Muscle layer of duodenum (tissue), 2 donors: Measurements from ENCODE around the gene RPS6KA2.

Experiments
- H3K27ac ChIP-seq: one replicate; pipeline ENCODE4 v1.7.0; 2013; ENCODE audit warnings: mild to moderate bottlenecking, low read length
- H3K27me3 ChIP-seq: one replicate; pipeline ENCODE4 v1.7.0; 2013; ENCODE audit warnings: low read depth, mild to moderate bottlenecking, control low read depth, low read length
- H3K36me3 ChIP-seq, 2 donors: one replicate each; pipeline ENCODE4 v1.7.0; 2013; ENCODE audit warnings: low read length in 2 of 2, control low read depth in 1 of 2, mild to moderate bottlenecking in 1 of 2; ENCODE audit not compliant: insufficient read depth in 2 of 2, control insufficient read depth in 1 of 2
- H3K4me1 ChIP-seq, 2 donors: one replicate each; pipeline ENCODE4 v1.7.0; 2013; ENCODE audit warnings: low read length in 2 of 2, mild to moderate bottlenecking in 2 of 2, control low read depth in 1 of 2, moderate library complexity in 1 of 2; ENCODE audit not compliant: insufficient read depth in 2 of 2, control insufficient read depth in 1 of 2
- H3K4me3 ChIP-seq, 2 donors: one replicate each; pipeline ENCODE4 v1.7.0; 2013; ENCODE audit warnings: low read length in 2 of 2, low read depth in 1 of 2, mild to moderate bottlenecking in 1 of 2
- H3K9me3 ChIP-seq, 2 donors: one replicate each; pipeline ENCODE4 v1.7.0; 2013; ENCODE audit warnings: low read length in 2 of 2, control low read depth in 1 of 2, mild to moderate bottlenecking in 1 of 2; ENCODE audit not compliant: control insufficient read depth in 1 of 2
- donor health status: healthy.

RPS6KA2 gene

DNA sequence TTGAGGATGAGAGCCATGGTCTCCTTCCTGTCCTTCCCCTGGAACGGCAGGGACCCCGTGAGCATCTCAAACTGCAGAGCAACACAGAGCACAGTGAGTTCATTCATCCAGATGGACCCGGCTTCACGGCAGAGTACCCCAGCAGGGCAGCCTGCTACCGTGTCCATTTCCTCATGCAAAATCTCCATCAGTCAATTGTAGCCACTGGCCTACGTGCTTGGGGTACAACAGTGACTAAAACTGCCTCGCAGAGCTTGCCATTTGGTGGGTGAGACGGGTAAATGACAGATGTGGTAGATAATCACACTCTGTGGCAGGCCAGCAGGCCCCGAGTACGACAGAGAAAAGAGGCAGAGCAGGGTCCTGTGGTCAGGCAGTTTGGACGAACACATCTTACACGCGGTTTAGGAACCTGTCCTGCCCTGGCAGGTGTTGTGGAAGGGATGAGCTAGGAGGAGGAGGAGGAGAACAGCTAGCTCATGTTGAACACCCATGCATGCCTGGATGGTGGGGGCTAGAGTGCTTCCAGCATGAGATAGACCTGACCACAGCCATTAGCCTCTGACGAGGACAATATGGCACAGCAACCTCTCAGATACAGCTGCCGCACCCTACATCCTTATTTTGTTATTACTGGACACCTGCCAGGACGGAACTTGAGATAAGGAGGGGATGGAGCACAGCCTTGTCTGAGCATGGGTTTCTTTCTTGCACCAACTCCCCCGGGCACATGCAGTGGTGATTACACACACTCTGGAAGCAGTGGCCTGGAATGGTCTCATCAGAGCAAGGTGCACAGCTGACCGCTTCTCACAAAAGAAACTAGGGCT, 136.2 kb downstream of the RPS6KA2 start:
- Histone ChIP-seq H3K4me1 (no peaks in the 10 kb centered on the region), H3K4me3 (no peak overlapping the region), H3K27me3 (no peaks in the 10 kb centered on the region), H3K27ac (no peak overlapping the region), H3K36me3 (peaks cover 8 to 29% of the 10 kb centered on the region in 2 donors), H3K9me3 (no peaks in the 10 kb centered on the region)

DNA sequence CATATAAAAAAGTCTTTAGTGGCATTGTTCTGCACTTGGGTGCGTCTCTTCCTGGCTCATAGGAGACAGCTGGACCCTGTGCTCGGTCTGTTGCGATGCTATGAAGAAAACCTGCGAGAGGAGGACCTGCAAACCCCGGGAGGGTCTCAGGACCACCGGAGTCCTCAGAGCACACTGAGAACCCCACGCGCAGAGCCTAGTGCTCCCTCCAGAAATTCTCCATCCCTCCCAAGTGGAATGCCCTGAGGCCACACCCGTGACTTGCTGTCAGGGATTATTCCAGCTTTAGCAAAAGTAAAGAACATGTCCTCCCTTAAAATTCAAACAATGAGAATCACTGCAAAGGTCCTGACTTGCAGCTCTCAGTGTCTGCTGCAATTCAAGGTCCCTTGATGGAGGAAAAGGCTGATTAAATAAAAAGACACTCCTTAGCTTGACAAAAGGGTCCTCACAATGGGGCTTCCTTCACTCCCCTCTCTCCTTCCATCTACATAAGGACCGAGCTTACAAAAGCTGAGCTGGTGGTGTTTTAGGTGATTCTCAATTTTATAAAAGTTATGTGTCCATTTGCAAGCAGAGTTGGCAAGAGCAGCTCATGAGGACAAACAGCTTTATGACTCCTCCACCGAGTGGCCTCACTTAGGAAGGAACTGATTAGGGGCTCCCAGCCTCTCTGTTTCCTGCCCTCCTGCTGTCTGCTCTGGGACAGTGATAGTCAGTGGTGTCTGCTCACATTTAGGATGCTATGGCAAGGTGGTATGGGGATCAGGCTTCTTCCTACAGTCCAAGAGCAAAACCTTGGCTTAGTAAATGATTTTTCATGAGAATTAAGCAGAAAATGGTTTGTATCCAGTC, 137.5 kb downstream of the RPS6KA2 start:
- no peak overlapping the region for H3K27ac ChIP-seq
- H3K4me3 ChIP-seq, result no peak overlapping the region
- H3K9me3 ChIP-seq, result no peaks in the 10 kb centered on the region
- H3K4me1 ChIP-seq, result no peaks in the 10 kb centered on the region
- no peaks in the 10 kb centered on the region for H3K27me3 ChIP-seq
- peaks cover 8 to 32% of the 10 kb centered on the region in 2 donors for H3K36me3 ChIP-seq

DNA sequence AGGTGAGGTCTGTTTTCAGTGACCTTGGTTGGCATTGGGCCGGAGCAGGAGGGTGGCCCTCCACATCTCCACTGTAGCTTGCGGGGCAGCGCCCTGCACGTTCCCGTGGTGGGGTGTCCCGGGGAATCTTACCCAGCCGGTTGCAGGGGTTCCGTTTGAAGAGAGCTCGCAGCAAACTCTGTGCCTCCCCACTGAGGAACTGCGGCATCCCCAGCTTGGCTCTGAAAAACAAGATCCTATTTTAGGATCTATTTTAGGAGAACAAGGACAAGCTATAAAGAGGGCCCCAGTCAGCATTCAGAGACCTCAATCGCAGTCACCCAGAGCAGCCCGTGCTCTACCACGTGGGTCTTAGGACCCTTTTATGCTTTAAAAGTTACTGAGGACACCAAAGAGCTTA, 138.3 kb downstream of the RPS6KA2 start:
- Histone ChIP-seq H3K36me3 (peaks cover 0 to 32% of the 10 kb centered on the region in 2 donors), H3K4me3 (peak overlapping the region in 1 of 2 donors; percentile 19), H3K4me1 (no peaks in the 10 kb centered on the region), H3K9me3 (no peaks in the 10 kb centered on the region), H3K27ac (peak overlapping the region; percentile 62), H3K27me3 (no peaks in the 10 kb centered on the region)

DNA sequence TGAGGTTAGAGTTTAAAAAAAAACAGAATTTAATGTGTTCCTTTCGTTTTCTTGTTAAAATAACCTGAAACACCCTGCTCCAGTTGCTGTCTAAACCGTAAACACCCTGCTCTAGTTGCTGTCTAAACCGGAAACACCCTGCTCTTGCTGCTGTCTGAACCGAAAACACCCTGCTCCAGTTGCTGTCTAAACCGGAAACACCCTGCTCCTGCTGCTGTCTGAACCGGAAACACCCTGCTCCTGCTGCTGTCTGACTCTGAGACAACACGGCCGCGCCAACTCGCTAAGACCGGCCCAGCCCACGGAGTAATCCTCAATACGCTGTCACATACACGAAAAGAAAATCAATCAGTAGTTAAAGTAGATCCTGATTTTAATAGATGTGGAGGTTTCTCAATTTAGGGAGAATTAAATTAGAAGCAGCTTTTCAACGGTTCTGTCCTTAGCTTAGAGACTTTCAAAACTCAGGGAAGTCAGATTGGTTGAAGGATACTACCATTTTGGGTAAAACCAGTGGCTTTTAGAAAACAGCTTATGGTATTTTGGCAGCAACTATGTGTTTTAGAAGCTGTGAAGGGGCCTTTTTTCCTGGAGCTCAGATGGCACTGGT, 138.9 kb downstream of the RPS6KA2 start:
- H3K27ac ChIP-seq, result peak overlapping the region; percentile 62
- H3K9me3 ChIP-seq, result no peaks in the 10 kb centered on the region
- peaks cover 0 to 27% of the 10 kb centered on the region in 2 donors for H3K36me3 ChIP-seq
- H3K4me3 ChIP-seq, result peak overlapping the region in 1 of 2 donors; percentile 19
- H3K4me1 ChIP-seq, result no peaks in the 10 kb centered on the region
- H3K27me3 ChIP-seq, result no peaks in the 10 kb centered on the region

DNA sequence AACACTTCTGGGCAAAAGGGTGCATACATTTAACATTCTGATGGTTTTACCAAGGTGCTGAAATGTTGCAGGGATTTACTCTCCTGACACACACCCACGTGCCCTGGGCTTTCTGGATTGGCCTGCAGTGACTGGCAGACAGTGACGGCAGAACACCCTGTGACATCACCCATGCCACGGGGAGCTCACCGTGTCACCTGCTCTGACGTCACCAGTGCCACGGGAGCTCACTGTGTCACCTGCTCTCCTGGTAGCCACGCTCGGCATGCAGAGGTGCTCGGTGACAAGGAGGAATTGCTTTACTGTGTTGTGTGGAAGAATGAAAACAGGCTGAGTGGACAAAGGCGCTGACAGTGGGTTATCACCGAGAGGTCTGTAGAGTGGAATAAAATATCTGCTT, 139.9 kb downstream of the RPS6KA2 start:
- Histone ChIP-seq H3K4me3 (no peak overlapping the region), H3K27me3 (no peaks in the 10 kb centered on the region), H3K9me3 (no peaks in the 10 kb centered on the region), H3K27ac (no peak overlapping the region), H3K4me1 (no peaks in the 10 kb centered on the region), H3K36me3 (peaks cover 0 to 26% of the 10 kb centered on the region in 2 donors)

DNA sequence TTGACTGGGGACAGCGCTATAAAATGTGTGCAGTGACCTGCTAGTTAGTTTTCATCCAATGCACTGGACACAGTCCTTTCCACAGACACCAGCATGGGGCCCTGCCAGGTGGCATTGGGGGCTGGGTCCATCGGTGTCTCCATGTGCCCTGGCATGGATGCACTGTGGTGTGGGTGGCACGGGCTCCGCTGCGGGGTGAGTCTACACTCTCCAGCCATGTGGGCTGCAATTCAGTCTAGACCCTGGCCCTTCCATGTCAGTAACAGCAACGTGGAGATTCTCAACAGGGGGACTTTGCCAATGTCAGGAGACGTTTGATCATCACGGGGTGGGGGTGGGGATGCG, 140.5 kb downstream of the RPS6KA2 start:
- H3K4me1 ChIP-seq, result no peaks in the 10 kb centered on the region
- H3K27ac ChIP-seq, result no peak overlapping the region
- no peaks in the 10 kb centered on the region for H3K27me3 ChIP-seq
- H3K4me3 ChIP-seq, result no peak overlapping the region
- H3K9me3 ChIP-seq, result no peaks in the 10 kb centered on the region
- H3K36me3 ChIP-seq, result peaks cover 0 to 26% of the 10 kb centered on the region in 2 donors

DNA sequence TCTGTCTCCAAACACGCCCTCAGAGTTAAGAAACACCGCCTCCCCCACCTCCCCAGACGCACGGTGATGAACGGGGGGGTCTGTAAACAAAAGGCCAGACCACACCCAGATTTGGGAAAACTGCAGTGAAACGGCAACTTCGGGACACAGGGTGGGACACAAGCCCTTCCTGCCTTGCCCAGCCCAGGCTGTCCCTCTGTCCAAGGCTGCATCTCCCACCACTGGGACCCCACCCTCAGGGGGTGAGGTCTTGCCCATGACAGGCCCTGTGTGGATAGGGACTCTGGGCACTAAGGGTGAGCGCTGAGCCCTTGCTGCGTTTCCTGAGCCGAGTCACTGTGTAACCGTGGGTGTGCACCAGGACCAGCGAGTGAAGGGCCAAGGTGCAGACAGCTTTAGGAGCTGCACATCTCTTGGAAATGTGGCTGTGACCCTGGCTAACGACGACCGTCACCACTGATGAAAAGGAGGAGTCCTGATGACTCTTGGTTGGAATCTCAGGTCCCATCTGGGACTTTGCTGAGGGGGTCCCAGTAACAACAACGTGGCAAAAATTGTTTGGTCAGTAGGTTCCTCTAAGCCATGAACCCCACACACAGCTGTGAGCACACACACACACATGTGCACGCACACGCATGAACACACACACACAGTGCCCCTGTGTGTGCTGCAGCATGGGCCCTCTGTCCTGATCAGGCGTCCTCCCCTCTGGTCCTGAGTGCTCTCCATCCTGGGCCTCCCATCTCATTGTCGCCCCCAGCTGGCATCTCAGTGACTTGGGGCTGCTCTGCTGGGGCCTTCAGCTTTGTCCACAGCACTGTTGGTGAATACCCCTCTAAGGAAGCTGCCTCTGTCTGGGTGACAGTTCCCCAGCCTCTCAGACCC, 141.2 kb downstream of the RPS6KA2 start:
- Histone ChIP-seq H3K27me3 (no peaks in the 10 kb centered on the region), H3K4me3 (no peak overlapping the region), H3K27ac (no peak overlapping the region), H3K4me1 (no peaks in the 10 kb centered on the region), H3K36me3 (peaks cover 0 to 22% of the 10 kb centered on the region in 2 donors), H3K9me3 (no peaks in the 10 kb centered on the region)

DNA sequence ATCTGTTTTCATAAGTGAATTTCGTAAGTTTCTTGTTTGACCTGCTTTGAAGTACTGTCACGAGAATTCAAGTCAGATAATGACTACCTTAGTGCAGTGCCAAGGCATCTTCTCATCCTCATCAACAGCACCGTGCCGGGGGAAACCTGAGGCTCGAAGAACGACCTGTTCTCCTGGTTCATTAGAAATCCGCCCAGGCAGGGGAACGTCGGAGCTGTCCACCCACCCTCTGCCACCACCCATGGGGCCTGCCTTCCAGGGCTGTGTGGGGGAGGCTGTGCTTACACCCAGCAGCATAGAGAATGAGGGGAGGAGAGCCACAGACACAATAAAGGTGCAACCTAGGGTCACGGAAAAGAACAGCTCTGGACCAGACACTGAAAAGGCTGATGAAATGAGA, 142.2 kb downstream of the RPS6KA2 start:
- H3K36me3 ChIP-seq, result peaks cover 0 to 17% of the 10 kb centered on the region in 2 donors
- no peaks in the 10 kb centered on the region for H3K4me1 ChIP-seq
- no peaks in the 10 kb centered on the region for H3K27me3 ChIP-seq
- no peak overlapping the region for H3K4me3 ChIP-seq
- H3K9me3 ChIP-seq, result no peaks in the 10 kb centered on the region
- no peak overlapping the region for H3K27ac ChIP-seq

DNA sequence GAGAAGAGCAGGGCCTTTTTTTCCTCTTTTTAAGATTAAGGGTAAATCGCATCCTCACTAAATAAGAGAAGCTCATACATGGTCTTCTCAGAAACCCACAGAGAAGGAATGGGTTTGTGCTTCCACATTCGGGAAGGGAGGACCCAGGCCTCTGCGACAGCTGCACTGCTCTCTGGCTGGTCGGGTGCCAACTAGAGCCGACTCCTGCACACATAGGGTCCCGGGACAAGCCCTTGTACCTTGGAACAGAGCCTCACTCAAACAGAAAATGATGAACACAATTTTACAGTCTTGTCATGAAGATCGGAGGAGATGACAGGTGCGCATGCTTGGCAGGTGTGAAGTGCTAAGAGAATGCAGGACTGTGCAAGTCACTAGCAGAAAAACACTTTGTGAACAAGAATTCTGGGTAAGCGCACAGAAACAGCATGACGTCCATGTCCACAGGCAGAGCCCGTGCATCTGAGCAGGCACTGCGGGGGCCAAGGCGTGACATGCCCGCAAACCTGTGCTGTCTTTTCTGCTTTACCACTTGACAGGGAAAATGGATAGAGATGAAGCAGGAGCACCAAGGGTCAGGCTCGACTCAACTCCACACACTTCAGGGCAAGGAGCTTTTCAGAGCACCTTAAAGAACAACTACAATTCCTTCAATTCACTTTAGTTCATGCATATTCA, 143.3 kb downstream of the RPS6KA2 start:
- H3K27ac ChIP-seq, result no peak overlapping the region
- no peaks in the 10 kb centered on the region for H3K4me1 ChIP-seq
- peaks cover 0 to 27% of the 10 kb centered on the region in 2 donors for H3K36me3 ChIP-seq
- no peaks in the 10 kb centered on the region for H3K27me3 ChIP-seq
- H3K4me3 ChIP-seq, result no peak overlapping the region
- no peaks in the 10 kb centered on the region for H3K9me3 ChIP-seq

DNA sequence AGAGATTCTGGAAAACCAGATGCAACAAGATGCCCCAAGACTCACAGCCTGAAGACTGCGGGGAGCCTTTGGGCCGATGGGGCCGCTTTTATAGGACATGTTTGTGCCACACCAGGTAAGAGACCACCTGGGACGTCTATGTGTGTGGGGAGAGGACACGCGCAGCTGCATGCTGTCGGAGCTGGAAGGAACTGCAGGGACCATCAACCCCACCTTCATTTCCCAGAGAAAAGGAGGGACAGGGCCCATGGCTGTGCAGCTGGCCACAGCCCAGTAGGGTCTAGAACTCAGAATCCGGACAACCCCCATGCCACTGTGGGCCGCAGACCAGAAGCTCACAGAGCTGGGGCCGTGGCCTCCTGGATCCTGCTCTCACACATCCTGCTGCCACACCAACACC, 144.0 kb downstream of the RPS6KA2 start:
- H3K9me3 ChIP-seq, result no peaks in the 10 kb centered on the region
- no peak overlapping the region for H3K27ac ChIP-seq
- no peaks in the 10 kb centered on the region for H3K27me3 ChIP-seq
- H3K4me1 ChIP-seq, result no peaks in the 10 kb centered on the region
- no peak overlapping the region for H3K4me3 ChIP-seq
- peaks cover 0 to 33% of the 10 kb centered on the region in 2 donors for H3K36me3 ChIP-seq
